WTC11 (cell line): ENCODE measurements around the gene ZBTB25. TPM values are rescaled to one million over a fixed set of nuclear protein-coding genes. Genes with fewer than 3 reads are reported as not detected.

Source experiments
- ATAC-seq: fragments of 200-7000 bp; cut with Tn5 transposase; 2 replicates; pipeline ENCODE4 v1.10.0; 2021; ENCODE audit warnings: mild to moderate bottlenecking, moderate library complexity
- CTCF ChIA-PET: fragments of 300-600 bp; sonication (Branson Sonifier 250); formaldehyde crosslinking; loops from one replicate; lab custom pipeline; 2021; ENCODE audit warnings: antibody characterized with exemption; lab: Charles Lee
- POLR2A ChIA-PET: fragments of 350-600 bp; sonication (Branson Sonifier 250); formaldehyde crosslinking; loops from one replicate; lab custom pipeline; 2021; ENCODE audit warnings: antibody characterized with exemption; lab: Charles Lee
- DNase-seq: peaks from one replicate; pipeline ENCODE4 v3.0.0; 2021; ENCODE audit warnings: low spot score
- H3K27ac Mint-ChIP-seq: 2 replicates; pipeline ENCODE4 v1.8.0; 2021; ENCODE audit warnings: mixed read lengths
- H3K27me3 Mint-ChIP-seq: 2 replicates; pipeline ENCODE4 v1.8.0; 2021; ENCODE audit warnings: low read depth, mild to moderate bottlenecking, moderate library complexity, mixed read lengths
- H3K36me3 Mint-ChIP-seq: 2 replicates; pipeline ENCODE4 v1.8.0; 2021; ENCODE audit warnings: mixed read lengths
- H3K4me1 Mint-ChIP-seq: 2 replicates; pipeline ENCODE4 v1.8.0; 2022; ENCODE audit warnings: mixed read lengths
- H3K4me3 Mint-ChIP-seq: 2 replicates; pipeline ENCODE4 v1.8.0; 2021; ENCODE audit warnings: mild to moderate bottlenecking, moderate library complexity, mixed read lengths
- H3K9me3 Mint-ChIP-seq: 2 replicates; pipeline ENCODE4 v1.8.0; 2021; ENCODE audit warnings: mixed read lengths
- CREM ChIP-seq: sonication (generic); formaldehyde crosslinking; IDR thresholded peaks from 2 replicates; pipeline ENCODE4 v1.8.1; 2022; ENCODE audit warnings: mild to moderate bottlenecking, missing genetic modification reagents, moderate library complexity
- E2F5 ChIP-seq: sonication (generic); formaldehyde crosslinking; IDR thresholded peaks from 2 replicates; pipeline ENCODE4 v1.8.1; 2022; ENCODE audit warnings: mild to moderate bottlenecking, moderate library complexity, missing genetic modification reagents
- FOXP1 ChIP-seq: sonication (generic); formaldehyde crosslinking; IDR thresholded peaks from 2 replicates; pipeline ENCODE4 v1.8.0; 2022; ENCODE audit warnings: missing genetic modification reagents, mild to moderate bottlenecking, moderate library complexity, borderline replicate concordance
- JUN ChIP-seq: sonication (generic); formaldehyde crosslinking; IDR thresholded peaks from 2 replicates; pipeline ENCODE4 v1.8.0; 2023; ENCODE audit warnings: mild to moderate bottlenecking, missing genetic modification reagents
- MYBL2 ChIP-seq: sonication (generic); formaldehyde crosslinking; IDR thresholded peaks from 2 replicates; pipeline ENCODE4 v1.8.1; 2023; ENCODE audit warnings: mild to moderate bottlenecking, moderate library complexity, missing genetic modification reagents
- ZNF219 ChIP-seq: sonication (generic); formaldehyde crosslinking; IDR thresholded peaks from 2 replicates; pipeline ENCODE4 v1.8.0; 2023; ENCODE audit warnings: missing genetic modification reagents, mild to moderate bottlenecking, borderline replicate concordance
- ZNF396 ChIP-seq: fragments of 250-450 bp; sonication (Bioruptor Pico); IDR thresholded peaks from 2 replicates; pipeline ENCODE4 v1.8.0; 2021; ENCODE audit warnings: mild to moderate bottlenecking, moderate library complexity, borderline replicate concordance
- ZNF532 ChIP-seq: fragments of 250-450 bp; sonication (Bioruptor Pico); IDR thresholded peaks from 2 replicates; pipeline ENCODE4 v1.9.0; 2021; ENCODE audit warnings: mild to moderate bottlenecking, borderline replicate concordance
- ZNF671 ChIP-seq: fragments of 250-450 bp; sonication (Bioruptor Pico); IDR thresholded peaks from 2 replicates; pipeline ENCODE4 v1.8.0; 2021; ENCODE audit warnings: mild to moderate bottlenecking
- ZSCAN18 ChIP-seq: fragments of 250-450 bp; sonication (Bioruptor Pico); IDR thresholded peaks from 2 replicates; pipeline ENCODE4 v2.1.2; 2022; ENCODE audit warnings: mild to moderate bottlenecking, moderate library complexity
- total RNA-seq: library from RNA; stranded (reverse); gene quantifications from 3 replicates; pipeline ENCODE4 v1.2.3, GENCODE V29; 2021
- TF ChIP-seq, protein P1 (sequence below): fragments of 250-450 bp; sonication (Bioruptor Pico); IDR thresholded peaks from 2 replicates; pipeline ENCODE4 v1.9.0; 2021; ENCODE audit warnings: mild to moderate bottlenecking

The ZBTB25 gene
- total RNA-seq, 1 experiment from 2014 or later, result 11.9 TPM

- Mint-ChIP-seq H3K27me3 (peaks cover 20% of the 10 kb centered on the region), H3K27ac (peak overlapping the region; percentile 17; the same call in 1 of the 2 replicates), H3K4me1 (peaks cover 42% of the 10 kb centered on the region), H3K4me3 (peak overlapping the region; percentile 65), H3K36me3 (peaks cover 25% of the 10 kb centered on the region), H3K9me3 (peaks cover 19% of the 10 kb centered on the region)
- ChIA-PET CTCF (interaction anchor here (1.0 to 4.1 kb wide), 3 partner anchors 31 to 109 kb away, joined by 3 to 16 read pairs (median 4); no protein-coding TSS in a partner anchor), POLR2A (interaction anchor here (0.6 kb wide), 1 partner anchor 14 kb away, joined by 3 read pairs; no protein-coding TSS in a partner anchor)
- DNase-seq (no peak), ATAC-seq (no peak)
- TF ChIP-seq MYBL2 (CRISPR knock-in tag) (no peak), ZNF532 (CRISPR knock-in tag) (no peak), ZNF671 (CRISPR knock-in tag) (no peak), JUN (CRISPR knock-in tag) (no peak), CREM (CRISPR knock-in tag) (no peak), ZSCAN18 (CRISPR knock-in tag) (no peak), FOXP1 (no peak)
- TF ChIP-seq, protein P1, sequence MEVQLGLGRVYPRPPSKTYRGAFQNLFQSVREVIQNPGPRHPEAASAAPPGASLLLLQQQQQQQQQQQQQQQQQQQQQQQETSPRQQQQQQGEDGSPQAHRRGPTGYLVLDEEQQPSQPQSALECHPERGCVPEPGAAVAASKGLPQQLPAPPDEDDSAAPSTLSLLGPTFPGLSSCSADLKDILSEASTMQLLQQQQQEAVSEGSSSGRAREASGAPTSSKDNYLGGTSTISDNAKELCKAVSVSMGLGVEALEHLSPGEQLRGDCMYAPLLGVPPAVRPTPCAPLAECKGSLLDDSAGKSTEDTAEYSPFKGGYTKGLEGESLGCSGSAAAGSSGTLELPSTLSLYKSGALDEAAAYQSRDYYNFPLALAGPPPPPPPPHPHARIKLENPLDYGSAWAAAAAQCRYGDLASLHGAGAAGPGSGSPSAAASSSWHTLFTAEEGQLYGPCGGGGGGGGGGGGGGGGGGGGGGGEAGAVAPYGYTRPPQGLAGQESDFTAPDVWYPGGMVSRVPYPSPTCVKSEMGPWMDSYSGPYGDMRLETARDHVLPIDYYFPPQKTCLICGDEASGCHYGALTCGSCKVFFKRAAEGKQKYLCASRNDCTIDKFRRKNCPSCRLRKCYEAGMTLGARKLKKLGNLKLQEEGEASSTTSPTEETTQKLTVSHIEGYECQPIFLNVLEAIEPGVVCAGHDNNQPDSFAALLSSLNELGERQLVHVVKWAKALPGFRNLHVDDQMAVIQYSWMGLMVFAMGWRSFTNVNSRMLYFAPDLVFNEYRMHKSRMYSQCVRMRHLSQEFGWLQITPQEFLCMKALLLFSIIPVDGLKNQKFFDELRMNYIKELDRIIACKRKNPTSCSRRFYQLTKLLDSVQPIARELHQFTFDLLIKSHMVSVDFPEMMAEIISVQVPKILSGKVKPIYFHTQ (CRISPR knock-in tag), result no peak
Measured at GRCh38 chr14:64541972-64542835, 38.6 kb upstream of the ZBTB25 start.

DNA sequence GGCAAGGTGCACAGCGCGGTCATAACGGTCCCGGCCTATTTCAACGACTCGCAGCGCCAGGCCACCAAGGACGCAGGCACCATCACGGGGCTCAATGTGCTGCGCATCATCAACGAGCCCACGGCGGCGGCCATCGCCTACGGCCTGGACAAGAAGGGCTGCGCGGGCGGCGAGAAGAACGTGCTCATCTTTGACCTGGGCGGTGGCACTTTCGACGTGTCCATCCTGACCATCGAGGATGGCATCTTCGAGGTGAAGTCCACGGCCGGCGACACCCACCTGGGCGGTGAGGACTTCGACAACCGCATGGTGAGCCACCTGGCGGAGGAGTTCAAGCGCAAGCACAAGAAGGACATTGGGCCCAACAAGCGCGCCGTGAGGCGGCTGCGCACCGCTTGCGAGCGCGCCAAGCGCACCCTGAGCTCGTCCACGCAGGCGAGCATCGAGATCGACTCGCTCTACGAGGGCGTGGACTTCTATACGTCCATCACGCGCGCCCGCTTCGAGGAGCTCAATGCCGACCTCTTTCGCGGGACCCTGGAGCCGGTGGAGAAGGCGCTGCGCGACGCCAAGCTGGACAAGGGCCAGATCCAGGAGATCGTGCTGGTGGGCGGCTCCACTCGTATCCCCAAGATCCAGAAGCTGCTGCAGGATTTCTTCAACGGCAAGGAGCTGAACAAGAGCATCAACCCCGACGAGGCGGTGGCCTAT, 37.8 kb upstream of the ZBTB25 start:
- TF ChIP-seq FOXP1 (0 out of 2 replicates have a peak, but pooled peaks have one; percentile 17), ZNF396 (no peak), E2F5 (CRISPR knock-in tag) (peak; percentile 5; the same call in 1 of the 2 replicates), ZNF219 (CRISPR knock-in tag) (no peak)
- POLR2A ChIA-PET, result interaction anchor here (1.3 kb wide), 1 partner anchor 154 kb away, joined by 6 read pairs; the partner anchor contains the start of gene MTHFD1
- Mint-ChIP-seq H3K4me3 (peak overlapping the region; percentile 65), H3K4me1 (peaks cover 42% of the 10 kb centered on the region), H3K27ac (no peak overlapping the region), H3K9me3 (peaks cover 19% of the 10 kb centered on the region), H3K27me3 (peaks cover 20% of the 10 kb centered on the region), H3K36me3 (peaks cover 25% of the 10 kb centered on the region)
- CTCF ChIA-PET, result interaction anchor here (4.1 kb wide), 1 partner anchor 95 kb away, joined by 16 read pairs; no protein-coding TSS in a partner anchor
- DNase-seq (no peak), ATAC-seq (no peak)
